ENCODE data around the gene KRT14. TPM values are rescaled to one million over a fixed set of nuclear protein-coding genes. Genes with fewer than 3 reads are reported as not detected.
A peak's percentile ranks its signal among the peaks of the same experiment; 100 is the strongest.

KRT14 gene
- total and polyA plus RNA-seq, 2 experiments from 2014 or later: not detected

DNA sequence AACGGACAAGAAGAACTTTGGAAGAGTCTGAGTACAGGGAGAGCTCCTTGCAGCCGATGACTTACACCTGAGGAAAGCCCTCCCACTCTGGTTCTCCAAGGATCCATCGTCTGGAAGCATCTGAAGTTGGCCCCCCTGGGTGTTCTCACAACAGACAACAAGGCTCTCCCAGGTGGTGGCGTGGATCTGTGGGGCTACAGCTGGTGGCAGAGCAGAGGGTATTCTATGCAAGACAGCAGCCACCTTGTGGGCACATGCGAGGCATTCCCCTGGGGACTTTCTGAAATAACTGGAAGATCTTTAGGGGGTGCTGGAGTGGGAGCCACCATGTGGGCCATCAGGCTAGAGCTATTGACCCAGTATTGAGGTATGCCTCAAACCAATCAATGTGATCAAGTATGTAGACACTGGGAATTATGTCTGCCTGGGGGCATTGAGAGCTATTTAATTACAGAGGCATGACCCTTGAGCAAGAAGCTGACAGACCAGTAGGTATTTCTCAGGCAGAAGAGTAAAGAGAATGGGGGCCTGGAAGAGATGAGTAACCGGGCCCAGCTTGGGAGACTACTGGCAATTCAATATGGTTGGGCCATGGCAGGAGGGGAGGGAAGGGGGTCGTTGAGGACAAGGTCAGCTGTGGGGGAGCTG is 51.7 kb downstream of the KRT14 start:
- Histone ChIP-seq H4K20me1 (replicated peaks; ENCODE audit: insufficient read depth) (no peaks in the 10 kb centered on the region), H3K9me2 (ENCODE audit: insufficient read depth) (no peaks in the 10 kb centered on the region), H3F3A (replicated peaks; ENCODE audit: low read depth) (no peaks in the 10 kb centered on the region), H3K36me3 (ENCODE audit: insufficient read depth) (no peaks in the 10 kb centered on the region), H2AFZ (no peak overlapping the region), H3K4me2 (no peak overlapping the region), H3K4me1 (ENCODE audit: insufficient read depth) (peaks cover 4% of the 10 kb centered on the region; the same call in 1 of the 2 replicates), H3K79me2 (replicated peaks; ENCODE audit: insufficient read depth) (no peaks in the 10 kb centered on the region), H3K27ac (ENCODE audit: low read depth) (no peak overlapping the region), H3K27me3 (ENCODE audit: insufficient read depth) (no peaks in the 10 kb centered on the region), H3K4me3 (no peak overlapping the region)
- no peaks in the 10 kb centered on the region for H3K9me3 Mint-ChIP-seq
- H3K27ac Mint-ChIP-seq: no peak overlapping the region
- no peak for ATAC-seq
- H3K4me1 Mint-ChIP-seq: peaks cover 30% of the 10 kb centered on the region
- H3K4me3 Mint-ChIP-seq: no peak overlapping the region
- DNase-seq (ENCODE audit: low spot score): no peak
- peaks cover 11% of the 10 kb centered on the region for H3K27me3 Mint-ChIP-seq (ENCODE audit: insufficient read depth, low read depth, poor library complexity)
- TF ChIP-seq JUNB (IDR thresholded peaks at IDR 0.05; ENCODE audit: unreplicated experiment): no peak
- TF ChIP-seq POLR2AphosphoS5 (IDR thresholded peaks at IDR 0.05; ENCODE audit: low read depth): no peak
- no peak for TF ChIP-seq NANOG (IDR thresholded peaks at IDR 0.05; ENCODE audit: borderline replicate concordance)
- TF ChIP-seq, protein P1, sequence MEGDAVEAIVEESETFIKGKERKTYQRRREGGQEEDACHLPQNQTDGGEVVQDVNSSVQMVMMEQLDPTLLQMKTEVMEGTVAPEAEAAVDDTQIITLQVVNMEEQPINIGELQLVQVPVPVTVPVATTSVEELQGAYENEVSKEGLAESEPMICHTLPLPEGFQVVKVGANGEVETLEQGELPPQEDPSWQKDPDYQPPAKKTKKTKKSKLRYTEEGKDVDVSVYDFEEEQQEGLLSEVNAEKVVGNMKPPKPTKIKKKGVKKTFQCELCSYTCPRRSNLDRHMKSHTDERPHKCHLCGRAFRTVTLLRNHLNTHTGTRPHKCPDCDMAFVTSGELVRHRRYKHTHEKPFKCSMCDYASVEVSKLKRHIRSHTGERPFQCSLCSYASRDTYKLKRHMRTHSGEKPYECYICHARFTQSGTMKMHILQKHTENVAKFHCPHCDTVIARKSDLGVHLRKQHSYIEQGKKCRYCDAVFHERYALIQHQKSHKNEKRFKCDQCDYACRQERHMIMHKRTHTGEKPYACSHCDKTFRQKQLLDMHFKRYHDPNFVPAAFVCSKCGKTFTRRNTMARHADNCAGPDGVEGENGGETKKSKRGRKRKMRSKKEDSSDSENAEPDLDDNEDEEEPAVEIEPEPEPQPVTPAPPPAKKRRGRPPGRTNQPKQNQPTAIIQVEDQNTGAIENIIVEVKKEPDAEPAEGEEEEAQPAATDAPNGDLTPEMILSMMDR (conservative IDR thresholded peaks at IDR 0.05; ENCODE audit: low read depth in 2 of 2): peak; percentile 17 to 20; a peak in 1 of 4 replicates
- H3K36me3 Mint-ChIP-seq (ENCODE audit: low read depth): no peaks in the 10 kb centered on the region

DNA sequence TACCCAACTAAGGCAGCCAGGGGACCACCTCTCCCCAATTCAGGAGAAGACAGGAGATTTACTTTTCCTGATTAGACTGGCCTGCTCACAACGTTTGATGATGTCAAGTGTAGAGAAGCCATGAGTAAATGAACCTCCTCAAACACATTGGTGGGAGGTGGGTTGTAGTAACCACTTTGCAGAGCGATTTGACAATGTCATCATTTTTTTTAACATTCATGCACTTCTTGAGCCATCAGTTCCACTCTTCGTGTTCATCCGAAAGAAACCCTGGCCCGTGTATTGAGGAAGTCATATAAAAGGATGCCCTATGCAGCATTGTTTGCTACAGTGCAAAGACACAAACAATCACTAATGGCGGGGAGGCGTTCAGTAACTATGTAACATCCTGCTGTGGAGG is 53.1 kb downstream of the KRT14 start:
- H3K4me1 Mint-ChIP-seq: peaks cover 39% of the 10 kb centered on the region
- TF ChIP-seq EZH2 (IDR thresholded peaks at IDR 0.05; ENCODE audit: low read depth, unreplicated experiment) (no peak), NANOG (IDR thresholded peaks at IDR 0.05; ENCODE audit: borderline replicate concordance) (no peak), STAT1 (IDR thresholded peaks at IDR 0.05; ENCODE audit: unreplicated experiment) (no peak), CREB1 (CRISPR knock-in tag; IDR thresholded peaks at IDR 0.05; ENCODE audit: low read depth) (no peak), JUNB (IDR thresholded peaks at IDR 0.05; ENCODE audit: unreplicated experiment) (no peak), ZNF331 (CRISPR knock-in tag; IDR thresholded peaks at IDR 0.05; ENCODE audit: low read depth) (no peak)
- TF ChIP-seq, protein P1 (conservative IDR thresholded peaks at IDR 0.05; ENCODE audit: low read depth in 2 of 2): no peak
- TF ChIP-seq, protein P2, sequence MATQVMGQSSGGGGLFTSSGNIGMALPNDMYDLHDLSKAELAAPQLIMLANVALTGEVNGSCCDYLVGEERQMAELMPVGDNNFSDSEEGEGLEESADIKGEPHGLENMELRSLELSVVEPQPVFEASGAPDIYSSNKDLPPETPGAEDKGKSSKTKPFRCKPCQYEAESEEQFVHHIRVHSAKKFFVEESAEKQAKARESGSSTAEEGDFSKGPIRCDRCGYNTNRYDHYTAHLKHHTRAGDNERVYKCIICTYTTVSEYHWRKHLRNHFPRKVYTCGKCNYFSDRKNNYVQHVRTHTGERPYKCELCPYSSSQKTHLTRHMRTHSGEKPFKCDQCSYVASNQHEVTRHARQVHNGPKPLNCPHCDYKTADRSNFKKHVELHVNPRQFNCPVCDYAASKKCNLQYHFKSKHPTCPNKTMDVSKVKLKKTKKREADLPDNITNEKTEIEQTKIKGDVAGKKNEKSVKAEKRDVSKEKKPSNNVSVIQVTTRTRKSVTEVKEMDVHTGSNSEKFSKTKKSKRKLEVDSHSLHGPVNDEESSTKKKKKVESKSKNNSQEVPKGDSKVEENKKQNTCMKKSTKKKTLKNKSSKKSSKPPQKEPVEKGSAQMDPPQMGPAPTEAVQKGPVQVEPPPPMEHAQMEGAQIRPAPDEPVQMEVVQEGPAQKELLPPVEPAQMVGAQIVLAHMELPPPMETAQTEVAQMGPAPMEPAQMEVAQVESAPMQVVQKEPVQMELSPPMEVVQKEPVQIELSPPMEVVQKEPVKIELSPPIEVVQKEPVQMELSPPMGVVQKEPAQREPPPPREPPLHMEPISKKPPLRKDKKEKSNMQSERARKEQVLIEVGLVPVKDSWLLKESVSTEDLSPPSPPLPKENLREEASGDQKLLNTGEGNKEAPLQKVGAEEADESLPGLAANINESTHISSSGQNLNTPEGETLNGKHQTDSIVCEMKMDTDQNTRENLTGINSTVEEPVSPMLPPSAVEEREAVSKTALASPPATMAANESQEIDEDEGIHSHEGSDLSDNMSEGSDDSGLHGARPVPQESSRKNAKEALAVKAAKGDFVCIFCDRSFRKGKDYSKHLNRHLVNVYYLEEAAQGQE (IDR thresholded peaks at IDR 0.05; ENCODE audit: unreplicated experiment): no peak

More for the DNA sequence above, 53.1 kb downstream of the KRT14 start:
- Mint-ChIP-seq H3K27ac (no peak overlapping the region), H3K9me3 (no peaks in the 10 kb centered on the region), H3K27me3 (ENCODE audit: insufficient read depth, low read depth, poor library complexity) (peaks cover 22% of the 10 kb centered on the region), H3K4me3 (no peak overlapping the region), H3K36me3 (ENCODE audit: low read depth) (no peaks in the 10 kb centered on the region)
- H3K4me3 ChIP-seq: no peak overlapping the region
- no peak for ATAC-seq
- no peak for DNase-seq (ENCODE audit: low spot score)
- no peak overlapping the region for H2AFZ ChIP-seq
- no peaks in the 10 kb centered on the region for H3F3A ChIP-seq (replicated peaks; ENCODE audit: low read depth)
- no peaks in the 10 kb centered on the region for H3K9me2 ChIP-seq (ENCODE audit: insufficient read depth)
- no peaks in the 10 kb centered on the region for H3K79me2 ChIP-seq (replicated peaks; ENCODE audit: insufficient read depth)
- H3K4me2 ChIP-seq: no peak overlapping the region
- H3K4me1 ChIP-seq (ENCODE audit: insufficient read depth): peaks cover 12% of the 10 kb centered on the region
- H3K36me3 ChIP-seq (ENCODE audit: insufficient read depth): no peaks in the 10 kb centered on the region
- H4K20me1 ChIP-seq (replicated peaks; ENCODE audit: insufficient read depth): no peaks in the 10 kb centered on the region
- no peak overlapping the region for H3K27ac ChIP-seq (ENCODE audit: low read depth)
- no peaks in the 10 kb centered on the region for H3K27me3 ChIP-seq (ENCODE audit: insufficient read depth)
